Stimulated activated effector memory CD8-positive, alpha-beta T cell treated with anti-CD3 and anti-CD28 coated beads, Interleukin-12 subunit alpha, Interleukin-12 subunit beta, amount 100 ng/mL, for 72 hours (primary cell): ENCODE measurements around the gene ITGA5.
A peak's percentile ranks its signal among the peaks of the same experiment; 100 is the strongest.

Experiments
- ATAC-seq: fragments of 150-1000 bp; cut with Tn5 transposase; 2 replicates; pipeline ENCODE4 v1.10.0; 2021
- DNase-seq, 2 donors: peaks; one replicate each; pipeline ENCODE4 v3.0.0; 2021 to 2022; ENCODE audit warnings: low spot score in 2 of 2
- H3K27ac Mint-ChIP-seq: one replicate; pipeline ENCODE4 v1.8.0; 2022; ENCODE audit warnings: mild to moderate bottlenecking, mixed read lengths
- H3K36me3 Mint-ChIP-seq: one replicate; pipeline ENCODE4 v1.8.0; 2022; ENCODE audit warnings: mild to moderate bottlenecking, mixed read lengths
- H3K4me1 Mint-ChIP-seq: one replicate; pipeline ENCODE4 v1.8.0; 2022; ENCODE audit warnings: mixed read lengths
- H3K4me3 Mint-ChIP-seq: one replicate; pipeline ENCODE4 v1.8.0; 2022; ENCODE audit warnings: mild to moderate bottlenecking, mixed read lengths
- H3K9me3 Mint-ChIP-seq: one replicate; pipeline ENCODE4 v1.8.0; 2022; ENCODE audit warnings: mixed read lengths

ITGA5 gene

DNA sequence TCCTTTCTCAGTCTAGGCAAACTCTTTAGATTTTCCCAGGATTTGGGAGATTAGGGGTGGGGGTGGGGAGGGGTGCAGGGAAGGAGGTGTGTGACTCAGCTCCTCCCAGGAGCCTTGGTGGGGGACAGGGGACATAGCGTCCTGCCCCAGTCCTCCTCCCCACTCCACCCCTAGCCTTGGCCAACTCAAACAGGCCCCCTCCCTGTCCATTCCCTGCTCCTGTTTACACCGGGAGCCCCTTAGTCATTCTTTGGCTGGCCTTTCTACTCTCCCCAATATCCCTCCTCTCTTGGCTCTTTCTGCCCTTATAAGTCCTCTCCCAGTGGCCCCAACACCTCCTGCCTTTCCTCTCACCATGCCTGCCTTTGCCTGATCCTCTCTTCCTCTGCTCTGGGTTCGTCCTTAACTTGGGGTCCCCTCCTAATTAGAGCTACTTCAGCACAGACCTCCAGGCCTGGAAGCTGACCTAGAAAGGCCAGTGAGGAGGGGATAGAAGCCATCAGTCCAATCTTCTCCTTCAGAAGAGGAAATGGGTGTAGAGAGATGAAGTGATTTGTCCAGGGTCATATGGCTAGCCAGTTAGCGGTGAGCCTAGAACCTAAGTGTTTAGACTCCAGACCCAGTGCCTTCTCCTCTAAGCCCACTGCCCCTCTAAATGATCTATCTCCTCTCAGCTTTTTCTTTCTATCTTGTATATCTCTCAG, 2.3 kb upstream of the ITGA5 start:
- peaks cover 25% of the 10 kb centered on the region for H3K36me3 Mint-ChIP-seq
- no peak for ATAC-seq
- H3K4me1 Mint-ChIP-seq, result peaks cover 69% of the 10 kb centered on the region
- H3K27ac Mint-ChIP-seq, result no peak overlapping the region
- H3K4me3 Mint-ChIP-seq, result peak overlapping the region; percentile 93
- no peaks in the 10 kb centered on the region for H3K9me3 Mint-ChIP-seq
- no peak for DNase-seq

DNA sequence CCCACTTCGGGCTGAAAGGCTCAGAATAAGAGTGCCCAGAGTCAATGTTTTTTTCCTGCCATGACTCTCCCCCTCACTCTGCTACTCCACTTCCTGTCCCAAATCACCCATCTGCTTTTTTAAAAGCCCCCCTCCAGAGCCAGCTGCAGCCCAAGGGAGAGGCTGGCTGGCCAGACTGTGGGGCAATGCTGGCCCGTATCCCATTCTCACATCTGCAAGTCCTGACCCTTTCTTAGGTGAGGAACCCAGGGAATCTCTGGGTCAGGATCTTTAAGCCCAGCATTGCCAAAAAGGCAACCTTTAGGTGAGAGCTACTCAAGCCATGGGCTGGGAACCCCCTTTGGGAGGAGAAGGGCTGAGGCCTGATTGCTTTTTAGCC, 1.7 kb upstream of the ITGA5 start:
- H3K36me3 Mint-ChIP-seq, result peaks cover 29% of the 10 kb centered on the region
- ATAC-seq (no peak), DNase-seq (no peak)
- H3K4me3 Mint-ChIP-seq, result peak overlapping the region; percentile 93
- H3K27ac Mint-ChIP-seq, result peak overlapping the region; percentile 98
- H3K9me3 Mint-ChIP-seq, result no peaks in the 10 kb centered on the region
- peaks cover 71% of the 10 kb centered on the region for H3K4me1 Mint-ChIP-seq

DNA sequence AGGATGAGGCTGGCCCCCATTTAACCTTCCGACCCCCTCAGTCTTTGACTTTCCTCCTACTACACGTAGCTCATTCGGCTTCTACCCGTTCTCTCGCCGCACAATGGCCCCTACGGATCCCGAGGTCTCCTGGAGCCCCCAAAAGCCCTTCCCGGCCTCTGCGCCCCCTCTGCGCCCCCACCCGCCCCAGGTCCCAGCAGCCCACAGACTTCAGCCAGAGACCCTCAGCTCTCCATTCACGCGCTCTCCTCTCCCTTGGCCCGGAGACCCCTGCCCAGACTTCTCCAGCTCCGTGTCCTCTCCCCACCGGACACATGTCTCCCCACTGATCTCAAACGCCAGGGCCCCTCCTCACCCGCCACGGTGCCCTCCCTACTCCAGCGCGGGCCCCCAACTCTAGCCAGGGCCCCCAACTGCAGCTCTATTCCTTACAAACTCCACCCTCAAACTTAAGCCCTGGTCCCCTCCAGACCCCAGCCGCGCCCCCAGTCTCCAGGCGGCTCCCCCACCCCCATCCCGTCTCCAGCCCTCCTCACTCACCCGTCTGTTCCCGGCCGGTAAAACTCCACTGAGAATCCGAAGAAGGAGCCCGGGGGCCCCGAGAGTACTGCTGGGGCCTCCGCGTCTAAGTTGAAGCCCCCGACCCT, 502 bp downstream of the ITGA5 start:
- H3K27ac Mint-ChIP-seq, result peak overlapping the region; percentile 98
- ATAC-seq (peak; percentile 5), DNase-seq (no peak)
- peaks cover 44% of the 10 kb centered on the region for H3K36me3 Mint-ChIP-seq
- H3K9me3 Mint-ChIP-seq, result no peaks in the 10 kb centered on the region
- peak overlapping the region; percentile 93 for H3K4me3 Mint-ChIP-seq
- peaks cover 76% of the 10 kb centered on the region for H3K4me1 Mint-ChIP-seq

DNA sequence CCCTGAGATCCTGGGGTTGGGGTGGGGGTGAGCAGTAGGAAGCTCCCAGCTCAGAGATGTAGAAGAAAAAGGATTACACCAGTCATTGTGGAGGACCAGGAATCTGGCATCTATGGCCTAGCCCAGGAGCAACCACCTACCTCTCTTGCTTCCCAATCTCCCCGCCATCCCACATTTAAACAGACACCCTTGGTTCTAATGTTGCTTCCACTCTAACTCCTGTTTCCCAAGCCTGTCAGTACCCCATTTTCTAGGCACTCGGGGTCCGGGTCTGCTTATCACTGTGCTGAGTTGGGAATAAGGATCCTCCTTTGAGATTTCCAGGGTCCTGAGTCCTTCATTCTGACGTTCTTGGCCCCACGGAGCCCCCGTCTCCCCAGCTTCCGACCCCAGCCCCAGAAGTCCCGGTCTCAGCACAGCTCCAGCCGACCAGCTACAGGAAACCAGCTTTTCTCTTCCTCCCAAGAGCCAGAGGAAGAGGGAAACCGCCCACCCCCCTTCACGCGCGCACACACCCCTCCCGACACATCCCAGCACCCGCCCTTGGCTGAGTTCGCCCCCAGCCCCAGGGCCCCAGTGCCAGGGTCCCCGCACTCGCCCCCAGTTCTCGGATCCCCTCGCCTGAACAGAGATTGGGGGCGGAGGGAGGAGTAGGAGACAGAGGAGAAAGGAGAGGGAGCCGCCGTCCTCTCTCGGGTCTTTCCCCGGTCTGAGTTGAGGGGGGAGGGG, 1.2 kb downstream of the ITGA5 start:
- H3K36me3 Mint-ChIP-seq, result peaks cover 50% of the 10 kb centered on the region
- ATAC-seq (no peak), DNase-seq (peak in 1 of 2 donors; percentile 63)
- H3K9me3 Mint-ChIP-seq, result no peaks in the 10 kb centered on the region
- peaks cover 76% of the 10 kb centered on the region for H3K4me1 Mint-ChIP-seq
- peak overlapping the region; percentile 93 for H3K4me3 Mint-ChIP-seq
- H3K27ac Mint-ChIP-seq, result peak overlapping the region; percentile 98

DNA sequence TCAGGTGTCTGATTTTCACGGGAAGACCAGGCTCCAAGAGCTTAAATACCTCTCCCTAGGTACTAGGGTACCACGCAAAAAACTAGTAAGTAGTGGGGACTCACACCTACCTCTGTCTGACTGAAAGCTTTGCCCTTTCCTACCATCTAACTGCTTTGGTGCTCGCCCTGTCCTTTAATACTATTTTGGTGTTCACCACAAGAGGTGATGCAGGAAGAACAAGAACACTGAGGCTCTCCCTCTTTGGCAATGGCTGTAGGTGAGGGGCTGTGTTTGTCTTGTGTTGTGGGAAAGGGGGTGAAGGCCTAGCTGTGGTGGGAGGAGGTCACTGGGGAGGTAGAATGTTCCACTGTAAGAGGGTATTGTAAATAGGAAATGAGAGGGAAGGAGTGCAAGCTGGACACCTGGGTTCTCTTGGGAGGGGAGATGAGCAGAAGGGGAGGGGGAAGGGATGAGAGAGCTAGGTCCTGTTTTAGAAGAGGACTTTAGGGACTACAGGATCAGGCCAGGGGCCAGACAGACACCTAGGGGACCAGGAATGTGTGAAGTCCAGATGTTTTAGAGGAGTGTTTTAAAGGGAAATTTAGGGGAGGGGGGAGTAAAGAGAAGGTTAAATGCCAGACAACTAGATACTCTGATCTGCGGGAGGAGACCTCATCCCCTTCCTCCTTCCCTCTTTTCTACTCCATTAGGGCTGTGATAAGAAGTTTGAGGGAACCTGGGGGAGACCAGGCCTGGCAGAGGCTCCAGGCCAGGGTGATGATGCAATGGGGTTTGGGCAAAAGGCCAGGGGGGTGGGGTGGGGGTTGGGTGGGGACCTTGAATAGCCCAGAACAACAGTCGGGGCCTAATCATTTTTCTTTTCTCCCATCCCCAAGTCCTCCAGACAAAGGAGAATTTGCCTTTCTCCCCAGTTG, 2.1 kb downstream of the ITGA5 start:
- Mint-ChIP-seq H3K9me3 (no peaks in the 10 kb centered on the region), H3K27ac (peak overlapping the region; percentile 98), H3K36me3 (peaks cover 54% of the 10 kb centered on the region), H3K4me3 (peak overlapping the region; percentile 93), H3K4me1 (peaks cover 80% of the 10 kb centered on the region)
- no peak for ATAC-seq
- no peak for DNase-seq

DNA sequence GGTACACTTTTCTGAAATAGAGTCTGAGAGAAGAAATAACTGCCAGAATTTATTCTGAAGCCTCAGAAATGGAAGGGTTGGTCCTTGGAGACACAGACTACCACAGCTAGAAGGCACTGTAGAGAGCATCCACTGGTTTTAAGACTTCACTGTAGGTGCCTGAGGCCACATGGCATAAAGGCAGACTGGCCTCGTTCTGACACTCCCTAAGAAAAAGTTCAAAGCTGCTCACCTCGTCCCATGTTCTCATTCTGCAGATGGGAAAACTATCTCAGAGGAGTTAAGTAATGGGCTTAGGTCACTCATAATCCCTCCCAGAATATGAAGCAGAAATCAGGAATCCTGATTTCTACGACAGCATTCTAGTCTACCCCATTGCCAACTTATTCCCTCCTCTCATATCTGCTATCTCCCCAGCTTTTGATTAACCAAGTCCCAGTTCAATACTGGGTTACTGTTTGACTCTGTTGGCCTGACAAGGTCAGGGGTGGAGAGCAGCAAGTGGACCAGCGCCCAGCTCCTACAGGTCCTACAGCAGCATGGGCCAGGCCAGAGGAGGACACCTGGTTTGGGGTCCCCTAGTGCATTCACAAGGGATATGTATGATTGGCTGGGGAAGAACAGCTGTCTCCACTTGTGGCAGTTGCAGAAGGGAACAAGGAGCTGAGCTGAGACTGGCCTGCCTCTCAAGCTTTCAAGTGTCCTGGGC, 3.7 kb downstream of the ITGA5 start:
- DNase-seq (no peak), ATAC-seq (no peak)
- peak overlapping the region; percentile 93 for H3K4me3 Mint-ChIP-seq
- H3K9me3 Mint-ChIP-seq, result no peaks in the 10 kb centered on the region
- peak overlapping the region; percentile 98 for H3K27ac Mint-ChIP-seq
- H3K36me3 Mint-ChIP-seq, result peaks cover 68% of the 10 kb centered on the region
- peaks cover 79% of the 10 kb centered on the region for H3K4me1 Mint-ChIP-seq

DNA sequence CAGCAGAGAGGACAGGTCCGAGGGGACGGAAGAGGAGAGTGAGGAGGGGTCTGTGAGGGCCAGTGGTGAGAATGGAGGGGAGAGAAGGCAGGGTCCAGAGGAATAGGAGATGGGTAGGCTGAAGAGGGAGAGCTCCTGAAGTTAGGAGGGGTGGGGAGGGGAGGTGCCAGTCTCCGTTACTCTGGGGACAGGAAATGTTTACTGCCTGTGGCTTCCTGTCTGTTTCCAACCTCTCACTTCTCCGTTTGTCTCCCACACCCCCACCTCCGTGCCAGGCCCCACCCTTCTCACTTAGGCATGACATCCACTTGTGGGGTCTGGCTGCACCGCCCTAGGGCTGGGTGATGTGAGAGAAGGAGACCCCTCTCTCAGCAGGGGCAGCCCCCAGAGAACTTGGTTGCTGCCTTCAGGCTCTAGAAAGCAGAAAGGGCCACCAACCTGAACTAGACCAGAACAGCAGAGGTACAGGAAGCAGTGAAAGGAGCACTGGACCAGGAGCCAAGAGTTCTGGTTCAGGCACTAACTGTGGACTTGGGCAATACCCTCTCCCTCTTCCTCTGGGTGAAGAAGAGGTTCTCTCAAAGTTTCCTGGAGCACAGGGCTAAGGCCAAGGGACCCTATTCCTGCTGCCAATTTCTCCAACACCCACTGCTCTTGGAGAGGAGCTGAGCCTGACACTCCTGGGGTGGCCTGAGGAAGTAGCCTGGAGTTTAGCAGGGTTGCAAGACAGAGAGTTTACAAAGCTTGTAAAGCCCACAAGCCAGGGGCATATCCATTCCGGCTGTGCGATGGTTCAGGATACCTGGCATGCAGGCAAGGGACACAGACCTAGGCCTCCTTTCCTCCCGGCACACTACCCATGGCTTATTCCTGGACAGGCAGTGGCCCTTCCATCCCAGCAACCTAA, 5.5 kb downstream of the ITGA5 start:
- DNase-seq (peak in 1 of 2 donors; percentile 77), ATAC-seq (peak; percentile 73)
- Mint-ChIP-seq H3K4me3 (peak overlapping the region; percentile 60), H3K36me3 (peaks cover 83% of the 10 kb centered on the region), H3K27ac (peak overlapping the region; percentile 90), H3K4me1 (peaks cover 77% of the 10 kb centered on the region), H3K9me3 (no peaks in the 10 kb centered on the region)

DNA sequence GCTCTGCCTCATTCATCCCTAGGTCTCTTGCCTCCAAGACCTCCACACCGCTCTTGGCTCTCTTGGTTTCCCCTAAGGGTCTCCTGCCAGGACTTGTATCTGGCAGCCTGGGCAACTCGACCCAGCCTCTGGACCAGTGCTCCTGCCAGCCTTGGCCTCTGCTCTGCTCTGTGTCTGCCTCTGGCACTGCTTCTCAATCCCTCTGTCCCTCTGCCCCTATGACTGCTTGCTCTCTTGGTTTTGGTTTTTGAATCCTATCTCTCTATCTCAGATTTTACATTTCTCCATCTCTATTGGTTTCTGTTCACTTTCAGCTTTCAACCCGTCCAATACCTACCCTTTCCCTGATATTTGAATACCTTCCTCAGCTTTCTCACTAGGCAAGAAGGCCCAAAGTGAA, 6.3 kb downstream of the ITGA5 start:
- no peaks in the 10 kb centered on the region for H3K9me3 Mint-ChIP-seq
- ATAC-seq, result no peak
- no peak for DNase-seq
- peak overlapping the region; percentile 60 for H3K4me3 Mint-ChIP-seq
- H3K36me3 Mint-ChIP-seq, result peaks cover 83% of the 10 kb centered on the region
- H3K27ac Mint-ChIP-seq, result peak overlapping the region; percentile 90
- H3K4me1 Mint-ChIP-seq, result peaks cover 74% of the 10 kb centered on the region

DNA sequence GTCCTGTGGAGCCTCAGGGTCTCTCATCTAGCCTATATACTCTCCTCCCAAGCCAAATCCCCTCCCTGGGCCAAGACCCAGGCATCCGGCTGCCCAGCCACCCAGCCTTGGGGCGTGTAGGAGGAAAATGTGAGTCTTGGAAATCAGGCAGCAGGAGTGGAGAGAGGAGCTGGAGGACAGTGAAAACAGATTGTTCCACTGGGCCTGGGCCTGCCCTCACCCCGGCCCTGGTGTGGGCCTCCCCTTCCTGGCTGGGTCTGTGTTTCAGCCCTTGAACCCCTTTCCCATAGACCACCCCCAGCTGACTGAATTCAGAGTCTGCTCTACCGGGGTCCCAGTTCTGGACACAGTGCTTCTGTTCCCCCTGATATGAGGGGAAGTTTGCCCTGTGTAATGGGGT, 6.7 kb downstream of the ITGA5 start:
- H3K4me3 Mint-ChIP-seq, result peak overlapping the region; percentile 60
- no peaks in the 10 kb centered on the region for H3K9me3 Mint-ChIP-seq
- peaks cover 83% of the 10 kb centered on the region for H3K36me3 Mint-ChIP-seq
- H3K4me1 Mint-ChIP-seq, result peaks cover 74% of the 10 kb centered on the region
- no peak for DNase-seq
- peak overlapping the region; percentile 90 for H3K27ac Mint-ChIP-seq
- ATAC-seq, result no peak

DNA sequence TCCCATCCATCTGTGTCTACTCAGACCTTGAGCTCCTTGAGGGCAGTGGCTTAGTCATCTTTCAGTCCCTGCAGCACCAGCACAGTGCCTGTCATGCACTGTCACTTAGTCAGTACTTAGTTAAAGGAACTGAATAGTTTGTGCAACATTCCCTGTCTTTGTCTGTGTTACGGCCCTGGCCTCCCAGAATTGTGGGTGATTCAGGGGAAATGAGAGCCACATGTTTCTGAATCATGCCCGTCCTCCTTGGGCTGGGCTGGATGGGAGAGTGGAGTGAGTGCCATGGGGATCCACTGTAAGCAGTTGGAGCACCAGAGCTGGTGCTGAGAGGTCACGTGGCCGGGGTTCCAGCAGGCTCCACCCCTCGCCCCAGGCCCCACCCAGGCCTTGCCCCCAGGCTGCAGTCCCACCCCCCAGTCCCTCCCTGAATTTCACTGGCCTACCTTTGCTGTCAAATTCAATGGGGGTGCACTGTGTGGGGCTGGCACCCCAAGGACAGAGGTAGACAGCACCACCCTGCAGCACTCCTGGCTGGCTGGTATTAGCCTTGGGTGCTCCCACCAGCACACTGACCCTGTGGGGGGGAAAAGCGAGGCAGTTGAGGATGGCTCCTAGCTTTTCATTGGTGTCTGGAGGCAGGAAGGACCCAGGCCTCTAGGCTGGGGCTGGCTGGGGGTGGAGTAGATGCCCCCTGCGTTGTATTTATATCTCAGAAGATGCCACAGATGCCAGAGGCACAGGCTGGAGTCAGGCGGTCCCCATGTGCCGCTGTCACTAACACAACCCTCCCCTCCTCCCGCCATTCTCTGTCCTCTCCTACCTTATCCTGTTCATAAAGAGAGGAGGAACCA, 7.5 kb downstream of the ITGA5 start:
- H3K27ac Mint-ChIP-seq, result peak overlapping the region; percentile 90
- ATAC-seq, result peak; percentile 93
- DNase-seq, result no peak
- peaks cover 83% of the 10 kb centered on the region for H3K36me3 Mint-ChIP-seq
- H3K4me1 Mint-ChIP-seq, result peaks cover 69% of the 10 kb centered on the region
- peak overlapping the region; percentile 60 for H3K4me3 Mint-ChIP-seq
- H3K9me3 Mint-ChIP-seq, result no peaks in the 10 kb centered on the region

DNA sequence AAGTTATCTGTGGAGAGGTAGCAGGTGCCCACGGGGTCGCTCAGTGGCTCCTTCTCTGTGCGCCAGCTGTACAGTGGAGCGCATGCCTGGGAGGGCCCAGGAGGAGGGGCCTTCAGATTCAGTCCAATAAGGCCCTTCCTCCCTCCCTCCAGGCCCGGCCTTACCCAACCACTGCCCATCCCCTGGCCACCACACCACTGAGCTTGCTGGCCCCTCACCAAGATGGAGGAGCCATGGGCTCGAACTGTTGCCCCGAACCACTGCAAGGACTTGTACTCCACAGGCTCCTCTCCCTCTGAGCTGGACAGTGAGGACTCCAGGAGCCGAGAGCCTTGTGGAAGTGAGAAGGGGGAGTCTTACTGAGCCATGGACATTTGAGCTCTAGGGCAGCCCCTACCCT, 9.8 kb downstream of the ITGA5 start:
- H3K4me1 Mint-ChIP-seq, result peaks cover 69% of the 10 kb centered on the region
- no peak overlapping the region for H3K4me3 Mint-ChIP-seq
- no peaks in the 10 kb centered on the region for H3K9me3 Mint-ChIP-seq
- DNase-seq, result no peak
- ATAC-seq, result no peak
- H3K27ac Mint-ChIP-seq, result peak overlapping the region; percentile 50
- peaks cover 91% of the 10 kb centered on the region for H3K36me3 Mint-ChIP-seq

DNA sequence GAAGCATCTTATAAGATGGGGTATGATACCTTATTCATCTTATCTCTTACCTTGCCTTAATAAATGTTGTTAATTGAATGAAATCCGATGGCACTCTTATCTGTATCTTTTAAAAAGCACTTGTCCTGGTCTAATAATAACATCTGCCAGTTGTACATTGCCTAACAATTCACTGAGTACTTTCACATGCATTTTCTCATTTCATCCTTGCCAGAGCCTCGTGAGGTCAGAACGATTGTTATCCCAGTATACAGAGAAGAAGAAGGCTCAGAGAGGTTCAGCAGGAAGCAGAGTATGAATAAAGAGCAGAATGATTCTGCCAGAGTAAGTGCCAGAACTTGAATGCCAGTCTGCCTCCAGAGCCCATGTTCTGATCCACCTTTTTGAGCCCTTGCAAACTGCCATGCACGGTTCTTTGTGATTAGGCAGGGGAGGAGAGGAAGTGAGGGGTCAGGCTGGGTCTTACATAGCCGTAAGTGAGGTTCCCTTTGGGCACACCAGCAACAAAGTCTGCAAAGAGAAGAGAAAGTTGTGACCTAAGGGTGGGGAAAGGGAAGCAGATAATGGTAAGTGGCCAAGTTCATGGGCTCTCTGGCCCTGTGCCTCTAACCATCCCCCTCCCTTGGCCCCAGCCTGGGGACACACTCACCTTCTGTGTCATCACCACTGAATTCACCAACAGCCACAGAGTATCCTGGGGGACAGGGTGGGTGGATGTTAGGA, 11.7 kb downstream of the ITGA5 start:
- Mint-ChIP-seq H3K9me3 (no peaks in the 10 kb centered on the region), H3K27ac (peak overlapping the region; percentile 95), H3K36me3 (peaks cover 94% of the 10 kb centered on the region), H3K4me1 (peaks cover 52% of the 10 kb centered on the region), H3K4me3 (no peak overlapping the region)
- ATAC-seq (no peak), DNase-seq (no peak)
